Posterior vena cava (tissue), 2 donors: ENCODE results near the gene NTRK2. TPM values are rescaled to one million over a fixed set of nuclear protein-coding genes. Genes with fewer than 3 reads are reported as not detected.
A peak's percentile ranks its signal among the peaks of the same experiment; 100 is the strongest.

Experiments
- DNase-seq: peaks from one replicate; pipeline ENCODE4 v3.0.0-alpha.2; 2020; ENCODE audit warnings: low spot score
- intact Hi-C, 2 donors: fragments of 100-400 bp; cut with DNase I; formaldehyde crosslinking; loops; one replicate each; pipeline versions ENCODE4 v1.14.1 to v1.14.2; 2022 to 2023
- total RNA-seq, 2 donors: library from RNA; stranded (reverse); fragmentation: NEBNext Ultra II Directional; extraction: Animal tissue kit (Norgen Biotek cat#: 25700); gene quantifications; one replicate each; pipeline ENCODE4 v1.2.1, GENCODE V29; 2021
- donor health status: DM: yes; HTN: yes; CAD: no.
- donor health status: DM: yes; HTN: yes; CAD: no.

The NTRK2 gene
- total RNA-seq, 2 donors from 2014 or later: 19.2 to 43.8 TPM

DNA sequence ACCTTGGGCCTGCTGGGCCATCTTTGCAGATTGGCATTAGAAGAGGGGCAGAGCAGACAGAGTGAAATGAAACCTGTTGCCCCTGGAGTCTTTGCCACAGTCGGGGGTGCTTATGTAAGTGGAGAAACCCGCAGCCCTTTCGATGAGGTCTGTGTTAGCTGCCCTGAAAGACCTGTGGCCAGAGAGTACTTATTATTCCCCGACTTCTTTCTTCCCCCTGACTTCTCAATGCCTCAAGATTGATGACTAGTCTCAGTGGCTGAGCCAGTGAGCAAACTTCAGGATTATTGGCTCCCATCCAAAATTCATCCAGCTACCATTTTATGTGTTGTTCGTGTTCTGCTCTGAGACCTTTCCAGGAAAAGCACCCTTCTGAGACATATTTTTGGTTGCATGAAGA is 7.6 kb downstream of the NTRK2 start:
- no peak for DNase-seq
- intact Hi-C loops: no loop called here

GRCh38 chr9:84679571-84679970 is 10.0 kb downstream of the NTRK2 start:
- intact Hi-C loops: no loop called here
- DNase-seq: no peak

DNA sequence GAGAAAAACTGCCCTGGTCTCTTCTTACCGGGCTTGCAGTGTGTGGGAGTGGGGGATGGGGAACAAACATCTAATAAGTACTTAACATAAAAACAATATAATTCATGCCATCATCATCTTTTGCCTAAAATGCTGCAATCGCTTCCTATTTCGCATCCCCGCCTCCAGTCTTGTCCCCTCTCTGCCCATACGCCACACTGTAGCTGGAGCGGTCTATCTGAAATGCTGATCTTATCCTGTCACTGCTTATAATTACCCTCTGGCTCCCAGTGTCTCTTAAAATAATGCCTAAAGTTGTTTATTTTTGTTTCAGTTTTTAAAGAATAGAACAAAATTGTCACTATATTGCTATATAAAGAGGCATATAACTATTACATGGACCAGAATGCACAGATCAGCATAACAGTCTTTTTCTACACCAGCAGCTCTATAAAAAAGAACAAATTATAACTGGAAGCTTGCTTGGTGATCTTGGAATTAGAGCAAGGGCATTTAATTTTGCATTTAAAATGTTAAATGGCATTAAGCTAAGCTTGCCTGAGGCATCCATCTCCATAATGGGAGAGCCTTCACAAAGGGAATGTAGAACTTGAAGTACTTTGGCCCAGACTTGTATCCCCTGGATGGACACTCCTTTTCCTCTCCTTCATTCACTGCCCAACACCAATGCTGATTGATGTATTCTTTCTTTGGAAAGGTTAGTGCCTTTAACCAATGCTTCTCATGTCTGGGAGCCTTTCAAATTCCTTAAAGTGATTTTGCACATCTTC is 12.2 kb downstream of the NTRK2 start:
- no peak for DNase-seq
- intact Hi-C loops: no loop called here

DNA sequence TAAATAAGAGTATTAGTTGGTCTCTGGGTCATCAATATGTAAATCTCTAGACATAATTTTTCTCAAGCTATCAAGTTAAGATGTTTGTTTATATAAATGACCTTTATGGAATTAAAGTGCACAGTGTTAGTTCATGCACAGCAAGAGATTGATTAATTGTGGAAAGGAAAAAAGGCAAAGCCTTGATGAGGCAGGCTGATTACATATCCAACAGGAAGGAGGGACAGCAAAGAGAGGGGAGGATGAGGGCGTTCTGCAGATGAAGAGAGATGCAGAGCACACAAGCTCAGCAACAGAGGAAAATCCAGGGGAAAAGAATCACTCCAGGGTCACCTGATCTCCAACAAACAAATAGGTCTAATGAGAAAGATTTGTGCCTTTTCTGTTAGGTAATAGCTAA is 16.5 kb downstream of the NTRK2 start:
- intact Hi-C loops: no loop called here
- no peak for DNase-seq

DNA sequence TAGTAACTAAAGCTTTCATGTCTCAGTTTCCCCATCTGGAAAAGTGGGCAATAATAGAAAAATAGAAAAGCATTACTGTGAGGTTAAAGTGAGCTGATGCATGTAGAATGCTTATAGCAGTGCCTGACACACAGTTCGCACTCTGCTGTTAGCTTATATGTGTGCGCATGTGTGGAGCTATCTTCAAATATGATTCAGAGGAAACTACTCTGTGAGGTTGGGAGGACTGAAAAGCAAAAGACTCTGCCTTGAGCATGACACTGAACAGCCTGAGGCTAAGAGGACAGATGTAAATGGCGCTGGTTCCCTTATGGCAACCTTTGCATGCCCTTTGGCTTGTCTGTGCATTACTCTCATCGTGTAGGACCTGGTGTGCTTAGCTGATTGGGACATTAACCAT is 19.4 kb downstream of the NTRK2 start:
- DNase-seq: no peak
- intact Hi-C loops: no loop called here

DNA sequence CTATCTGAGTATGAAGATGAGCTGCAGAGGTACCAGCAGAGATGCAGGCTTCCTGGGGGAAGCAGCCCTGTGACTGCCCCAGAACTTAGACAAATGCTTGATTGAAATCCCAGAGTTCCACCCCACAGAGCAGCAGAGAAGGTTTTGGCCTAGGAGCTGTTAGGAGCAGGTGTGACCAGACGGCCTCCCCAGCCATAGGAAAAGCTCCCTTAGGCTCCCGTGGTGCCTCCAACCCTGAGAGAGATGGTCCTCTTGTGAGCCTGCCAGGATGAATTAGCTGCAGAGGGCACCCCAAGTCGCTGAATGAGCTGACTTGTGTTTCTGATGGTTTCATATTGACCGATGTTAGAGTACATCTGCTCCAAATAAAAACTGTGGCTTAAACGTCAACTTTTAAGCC is 22.1 kb downstream of the NTRK2 start:
- DNase-seq: no peak
- intact Hi-C loops: loop anchor here in 1 of 2 donors (10.0 kb wide), 1 partner anchor 263 kb away; no protein-coding TSS in a partner anchor

DNA sequence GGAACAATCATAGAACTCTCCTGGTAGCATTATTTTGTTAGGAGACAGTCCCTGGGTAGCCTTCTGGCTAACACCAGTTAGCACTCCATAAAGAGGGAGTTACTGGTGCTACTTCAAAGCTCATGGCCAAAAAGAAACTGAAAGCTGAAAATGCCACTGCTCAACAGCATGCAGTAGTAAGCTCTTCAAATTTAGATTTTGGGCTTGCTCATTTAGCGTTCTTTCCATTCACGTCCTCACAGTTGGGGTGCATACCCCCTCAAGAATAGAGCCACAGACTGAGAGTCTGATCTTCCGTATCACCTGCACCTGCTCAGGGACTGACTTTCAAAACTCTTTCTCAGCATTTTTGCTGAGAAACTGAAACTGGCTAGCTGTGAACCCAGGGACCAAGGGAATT is 24.7 kb downstream of the NTRK2 start:
- no peak for DNase-seq
- intact Hi-C loops: loop anchor here in 1 of 2 donors (10.0 kb wide), 1 partner anchor 261 kb away; no protein-coding TSS in a partner anchor

GRCh38 chr9:84697042-84697441 is 27.5 kb downstream of the NTRK2 start:
- intact Hi-C loops: loop anchor here in 1 of 2 donors (10.0 kb wide), 1 partner anchor 258 kb away; no protein-coding TSS in a partner anchor
- DNase-seq: no peak

GRCh38 chr9:84697509-84698114 is 28.1 kb downstream of the NTRK2 start:
- intact Hi-C loops: loop anchor here in 1 of 2 donors (10.0 kb wide), 1 partner anchor 257 kb away; no protein-coding TSS in a partner anchor
- peak; percentile 88 for DNase-seq

- DNase-seq: no peak
- intact Hi-C loops: loop anchor here in 1 of 2 donors (10.0 kb wide), 1 partner anchor 256 kb away; no protein-coding TSS in a partner anchor
Observed at GRCh38 chr9:84698323-84698722, 28.8 kb downstream of the NTRK2 start.

- intact Hi-C loops: loop anchor here in 1 of 2 donors (10.0 kb wide), 1 partner anchor 255 kb away; no protein-coding TSS in a partner anchor
- no peak for DNase-seq
Observed at GRCh38 chr9:84699984-84700383, 30.5 kb downstream of the NTRK2 start.

DNA sequence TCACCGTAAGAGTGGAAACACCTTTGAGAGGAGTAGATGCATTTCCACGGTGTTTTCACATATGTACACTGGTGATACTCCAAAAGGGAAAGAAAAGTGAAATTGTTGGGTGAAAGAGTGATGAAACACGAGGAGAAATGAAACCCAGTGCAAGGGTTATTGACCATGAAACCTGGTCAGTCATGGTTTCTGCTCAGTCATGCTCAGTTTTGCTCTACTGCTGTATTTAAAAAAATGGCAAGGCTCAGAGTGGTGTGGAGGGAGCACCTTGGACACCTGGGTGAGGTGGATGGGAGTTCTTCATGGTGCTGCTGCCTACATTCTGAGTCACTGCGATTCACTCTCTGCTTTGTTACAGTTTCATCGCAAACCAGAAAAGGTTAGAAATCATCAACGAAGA is 32.3 kb downstream of the NTRK2 start:
- no peak for DNase-seq
- intact Hi-C loops: no loop called here

DNA sequence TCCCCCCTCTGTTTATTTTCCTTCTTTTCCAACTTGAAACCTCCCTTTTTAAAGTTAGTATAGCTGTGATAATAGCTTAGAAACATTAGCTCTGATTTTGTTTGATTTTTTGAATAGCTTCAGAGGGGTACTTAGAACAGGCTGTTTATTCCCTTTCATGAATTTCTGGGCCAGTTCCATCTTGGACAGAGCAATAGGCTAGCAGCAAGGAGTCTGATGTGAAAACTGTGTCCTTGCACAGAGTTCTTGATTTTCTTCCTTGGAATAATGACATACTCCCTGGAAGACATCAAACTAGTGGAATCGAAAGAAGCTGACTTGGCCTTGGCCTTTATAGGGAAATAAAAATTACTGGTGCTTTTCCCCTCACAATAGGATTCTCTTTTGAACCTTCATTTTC is 32.9 kb downstream of the NTRK2 start:
- intact Hi-C loops: no loop called here
- DNase-seq: no peak

DNA sequence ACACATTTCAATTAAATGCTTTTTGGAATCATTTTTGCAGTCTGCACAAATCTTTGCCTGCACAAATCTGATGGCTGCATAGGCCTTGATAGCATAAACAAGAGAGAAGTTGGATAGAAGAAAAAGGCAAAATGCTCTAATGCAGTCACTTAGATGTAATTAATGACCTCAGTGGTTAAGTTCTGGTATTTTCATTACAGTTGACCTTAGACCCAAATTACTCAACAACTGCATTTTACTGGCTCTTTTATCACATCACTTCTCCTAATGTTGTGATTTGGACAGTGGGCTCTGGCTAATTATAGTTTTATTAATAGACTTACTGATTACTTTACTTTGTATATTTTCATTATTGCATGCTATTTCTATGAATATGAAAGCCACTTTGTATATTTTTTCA is 34.3 kb downstream of the NTRK2 start:
- no peak for DNase-seq
- intact Hi-C loops: no loop called here

- DNase-seq: no peak
- intact Hi-C loops: no loop called here
Observed at GRCh38 chr9:84705128-84705527, 35.6 kb downstream of the NTRK2 start.

GRCh38 chr9:84708400-84708799 is 38.9 kb downstream of the NTRK2 start:
- no peak for DNase-seq
- intact Hi-C loops: no loop called here

GRCh38 chr9:84709056-84709455 is 39.5 kb downstream of the NTRK2 start:
- no peak for DNase-seq
- intact Hi-C loops: no loop called here

GRCh38 chr9:84710701-84711397 is 41.3 kb downstream of the NTRK2 start:
- intact Hi-C loops: no loop called here
- DNase-seq: no peak

GRCh38 chr9:84711398-84711777 is 41.9 kb downstream of the NTRK2 start:
- intact Hi-C loops: no loop called here
- DNase-seq: no peak

- intact Hi-C loops: no loop called here
Observed at GRCh38 chr9:84711936-84712335, 42.4 kb downstream of the NTRK2 start.

More at GRCh38 chr9:84711936-84712335, 42.4 kb downstream of the NTRK2 start:
- no peak for DNase-seq
